Measurements from ENCODE around the gene USP22. TPM values are rescaled to one million over a fixed set of nuclear protein-coding genes. Genes with fewer than 3 reads are reported as not detected.

USP22 gene
- total RNA-seq, 1 donor from 2014 or later, result 147 TPM

GRCh38 chr17:21002309-21003006 lies 40.4 kb downstream of the USP22 start:
- no peak for DNase-seq (ENCODE audit: low spot score)

GRCh38 chr17:21001813-21002221 lies 41.0 kb downstream of the USP22 start:
- DNase-seq (ENCODE audit: low spot score), result no peak

GRCh38 chr17:21001111-21001812 lies 41.5 kb downstream of the USP22 start:
- no peak for DNase-seq (ENCODE audit: low spot score)

GRCh38 chr17:20999841-21000532 lies 42.8 kb downstream of the USP22 start:
- no peak for DNase-seq (ENCODE audit: low spot score)

GRCh38 chr17:20999044-20999573 lies 43.7 kb downstream of the USP22 start:
- DNase-seq (ENCODE audit: low spot score), result no peak

GRCh38 chr17:20998571-20999043 lies 44.2 kb downstream of the USP22 start:
- DNase-seq (ENCODE audit: low spot score), result no peak

GRCh38 chr17:20997711-20998570 lies 44.9 kb downstream of the USP22 start:
- DNase-seq (ENCODE audit: low spot score), result no peak

GRCh38 chr17:20996724-20997615 lies 45.8 kb downstream of the USP22 start:
- DNase-seq (ENCODE audit: low spot score), result no peak

- DNase-seq (ENCODE audit: low spot score), result no peak
These were observed 46.7 kb downstream of the USP22 start for GRCh38 chr17:20995873-20996723.

- no peak for DNase-seq (ENCODE audit: low spot score)
These were observed 47.5 kb downstream of the USP22 start for GRCh38 chr17:20995164-20995872.

- no peak for DNase-seq (ENCODE audit: low spot score)
These were observed 48.0 kb downstream of the USP22 start for GRCh38 chr17:20994779-20995149.

GRCh38 chr17:20993863-20994778 lies 48.7 kb downstream of the USP22 start:
- DNase-seq (ENCODE audit: low spot score), result no peak

- peak; percentile 88 for DNase-seq (ENCODE audit: low spot score)
These were observed 49.6 kb downstream of the USP22 start for GRCh38 chr17:20992987-20993862.

GRCh38 chr17:20992416-20992815 lies 50.4 kb downstream of the USP22 start:
- no peak for DNase-seq (ENCODE audit: low spot score)

- no peak for DNase-seq (ENCODE audit: low spot score)
These were observed 51.4 kb downstream of the USP22 start for GRCh38 chr17:20991276-20992037.
